ENCODE measurements around the gene MTNR1A. TPM values are rescaled to one million over a fixed set of nuclear protein-coding genes. Genes with fewer than 3 reads are reported as not detected.

The MTNR1A gene
- total and polyA plus RNA-seq, 9 of the 15 experiments (the other 6 are each of a cell fraction or from before 2014, with no cell fraction given): 0.09 to 0.12 (median 0.10) TPM; not detected in 5

DNA sequence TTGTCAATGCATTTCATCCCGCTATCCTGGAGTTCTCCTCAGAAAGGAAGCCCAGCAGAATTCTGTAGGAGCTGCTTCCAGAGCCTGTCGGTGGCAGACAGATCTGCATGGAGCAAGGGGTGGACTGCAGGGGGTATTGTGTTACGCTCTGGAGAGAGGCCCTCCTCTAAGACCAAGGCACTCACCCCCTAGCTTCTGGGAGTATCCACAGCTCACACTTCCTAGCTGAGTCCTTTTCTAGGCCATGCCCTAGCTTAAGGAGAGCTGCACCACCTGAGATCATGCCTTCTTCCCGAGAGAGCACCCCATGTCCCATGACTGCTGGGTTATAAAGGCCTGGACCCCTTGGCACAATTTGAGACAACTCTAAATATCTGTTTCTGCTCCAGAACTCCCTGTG lies 39.1 kb downstream of the MTNR1A start:
- in situ Hi-C loops (cut with MboI): no loop called here
- Histone ChIP-seq H3K36me3 (ENCODE audit: control insufficient read depth, insufficient read depth, low read length) (no peaks in the 10 kb centered on the region), H3K27me3 (ENCODE audit: control insufficient read depth in 2 of 2, insufficient read depth in 2 of 2, low read length in 2 of 2) (peaks cover 16 to 30% of the 10 kb centered on the region in 2 experiments), H3K79me2 (ENCODE audit: control insufficient read depth, insufficient read depth, low read length) (no peaks in the 10 kb centered on the region), H3K4me3 (no peak overlapping the region), H4K20me1 (replicated peaks; ENCODE audit: control insufficient read depth, insufficient read depth, low read length) (no peaks in the 10 kb centered on the region), H3K27ac (ENCODE audit: extremely low read depth, low read depth, low read length) (no peak overlapping the region), H3K9me3 (replicated peaks; ENCODE audit: control insufficient read depth, insufficient read depth, low read depth, low read length) (no peaks in the 10 kb centered on the region), H2AFZ (ENCODE audit: low read depth, low read length) (no peak overlapping the region), H3K4me1 (replicated peaks in 1 of 2; ENCODE audit: control insufficient read depth in 2 of 2, insufficient read depth in 2 of 2, low read length in 2 of 2) (peaks cover 0 to 5% of the 10 kb centered on the region in 2 experiments; a peak in 2 of 5 replicates), H3K4me2 (ENCODE audit: insufficient read depth, low read length) (no peak overlapping the region), H3K9me1 (ENCODE audit: control insufficient read depth, insufficient read depth, low read length) (no peaks in the 10 kb centered on the region), H3K9ac (ENCODE audit: insufficient read depth in 1 of 2, low read depth in 2 of 2, low read length in 2 of 2) (no peak overlapping the region)
- ChIA-PET CTCF (ENCODE audit: low intra/inter-chr PET ratio) (no interaction called here), POLR2A (no interaction called here)
- no peak for FAIRE-seq
- no peak; the same call in 1 of the 3 replicates for ATAC-seq
- no peak for TF ChIP-seq YBX1 (IDR thresholded peaks at IDR 0.05)
- TF ChIP-seq XRCC4 (IDR thresholded peaks at IDR 0.05; ENCODE audit: extremely low read depth, insufficient read depth, insufficient read length): no peak
- TF ChIP-seq HNRNPH1 (optimal IDR thresholded peaks at IDR 0.05; ENCODE audit: low read depth, low read length): no peak
- TF ChIP-seq HMG20B (CRISPR knock-in tag; IDR thresholded peaks at IDR 0.05): no peak
- BruUV-seq (replicated peaks): no TSS peak
- intact Hi-C loops (cut with micrococcal nuclease): no loop called here
- no peak for DNase-seq (ENCODE audit: extremely low read depth in 1 of 4, low spot score in 3 of 4)
- 5% methylated on average over 4 of the region's 4 CpGs for WGBS (ENCODE audit: insufficient coverage, low coverage, missing lambda C conversion rate)

DNA sequence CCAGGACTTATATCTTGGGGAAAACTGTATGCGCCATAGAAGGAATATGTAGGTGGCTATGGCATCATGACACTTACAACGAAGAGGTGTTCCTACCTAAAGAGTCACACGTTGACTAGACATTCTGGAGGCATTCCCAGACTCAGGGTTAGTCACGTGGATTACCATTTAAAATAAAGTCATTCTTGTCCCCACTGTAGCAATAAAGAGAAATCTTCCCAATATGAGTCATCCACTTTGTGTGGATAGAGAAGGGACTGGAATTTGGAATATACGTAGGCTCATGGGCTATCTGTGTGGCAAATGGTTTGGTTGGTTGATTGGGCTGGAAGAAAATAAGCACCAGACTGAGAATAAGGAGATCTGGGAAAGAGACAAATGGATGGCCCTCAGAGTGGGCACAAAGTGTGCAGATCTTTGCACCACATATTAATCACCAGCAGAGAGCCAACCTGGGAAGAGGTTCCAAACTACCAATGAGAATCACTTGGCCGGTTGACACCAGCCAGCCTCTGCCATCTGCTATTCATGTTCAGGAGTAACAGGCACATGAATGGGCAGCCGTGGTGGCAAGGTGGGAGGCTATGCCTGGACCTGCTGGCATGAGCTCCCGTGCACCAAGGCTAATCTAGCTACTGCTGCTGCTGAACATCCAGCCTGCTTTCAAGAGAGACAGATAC lies 41.0 kb downstream of the MTNR1A start:
- Histone ChIP-seq H3K27ac (ENCODE audit: extremely low read depth, low read depth, low read length) (no peak overlapping the region), H3K9me1 (ENCODE audit: control insufficient read depth, insufficient read depth, low read length) (no peaks in the 10 kb centered on the region), H3K4me2 (ENCODE audit: insufficient read depth, low read length) (no peak overlapping the region), H3K79me2 (ENCODE audit: control insufficient read depth, insufficient read depth, low read length) (no peaks in the 10 kb centered on the region), H3K9me3 (replicated peaks; ENCODE audit: control insufficient read depth, insufficient read depth, low read depth, low read length) (peaks cover 4% of the 10 kb centered on the region; the same call in 1 of the 2 replicates), H3K27me3 (ENCODE audit: control insufficient read depth in 2 of 2, insufficient read depth in 2 of 2, low read length in 2 of 2) (peaks cover 16 to 26% of the 10 kb centered on the region in 2 experiments), H4K20me1 (replicated peaks; ENCODE audit: control insufficient read depth, insufficient read depth, low read length) (no peaks in the 10 kb centered on the region), H3K4me3 (no peak overlapping the region), H3K4me1 (replicated peaks in 1 of 2; ENCODE audit: control insufficient read depth in 2 of 2, insufficient read depth in 2 of 2, low read length in 2 of 2) (no peaks in the 10 kb centered on the region), H3K36me3 (ENCODE audit: control insufficient read depth, insufficient read depth, low read length) (no peaks in the 10 kb centered on the region), H3K9ac (ENCODE audit: insufficient read depth in 1 of 2, low read depth in 2 of 2, low read length in 2 of 2) (no peak overlapping the region), H2AFZ (ENCODE audit: low read depth, low read length) (no peak overlapping the region)
- intact Hi-C loops (cut with micrococcal nuclease): no loop called here
- DNase-seq (ENCODE audit: extremely low read depth in 1 of 4, low spot score in 3 of 4): no peak
- CTCF ChIA-PET (ENCODE audit: low intra/inter-chr PET ratio): no interaction called here
- in situ Hi-C loops (cut with MboI): no loop called here
- no peak for FAIRE-seq
- no peak for ATAC-seq
- POLR2A ChIA-PET: no interaction called here
- no TSS peak for BruUV-seq (replicated peaks)
- 4% methylated on average over 8 of the region's 8 CpGs for WGBS (ENCODE audit: insufficient coverage, low coverage, missing lambda C conversion rate)
- TF ChIP-seq GATAD2A (IDR thresholded peaks at IDR 0.05) (no peak), ZC3H11A (IDR thresholded peaks at IDR 0.05; ENCODE audit: low read depth, low read length) (no peak), LEF1 (IDR thresholded peaks at IDR 0.05) (no peak), HNRNPH1 (optimal IDR thresholded peaks at IDR 0.05; ENCODE audit: low read depth, low read length) (no peak), BRF1 (IDR thresholded peaks at IDR 0.05; ENCODE audit: borderline replicate concordance, extremely low read depth, insufficient read length) (no peak)
- TF ChIP-seq, protein P1, sequence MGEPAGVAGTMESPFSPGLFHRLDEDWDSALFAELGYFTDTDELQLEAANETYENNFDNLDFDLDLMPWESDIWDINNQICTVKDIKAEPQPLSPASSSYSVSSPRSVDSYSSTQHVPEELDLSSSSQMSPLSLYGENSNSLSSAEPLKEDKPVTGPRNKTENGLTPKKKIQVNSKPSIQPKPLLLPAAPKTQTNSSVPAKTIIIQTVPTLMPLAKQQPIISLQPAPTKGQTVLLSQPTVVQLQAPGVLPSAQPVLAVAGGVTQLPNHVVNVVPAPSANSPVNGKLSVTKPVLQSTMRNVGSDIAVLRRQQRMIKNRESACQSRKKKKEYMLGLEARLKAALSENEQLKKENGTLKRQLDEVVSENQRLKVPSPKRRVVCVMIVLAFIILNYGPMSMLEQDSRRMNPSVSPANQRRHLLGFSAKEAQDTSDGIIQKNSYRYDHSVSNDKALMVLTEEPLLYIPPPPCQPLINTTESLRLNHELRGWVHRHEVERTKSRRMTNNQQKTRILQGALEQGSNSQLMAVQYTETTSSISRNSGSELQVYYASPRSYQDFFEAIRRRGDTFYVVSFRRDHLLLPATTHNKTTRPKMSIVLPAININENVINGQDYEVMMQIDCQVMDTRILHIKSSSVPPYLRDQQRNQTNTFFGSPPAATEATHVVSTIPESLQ (CRISPR knock-in tag; IDR thresholded peaks at IDR 0.05): no peak
- TF ChIP-seq, protein P2, sequence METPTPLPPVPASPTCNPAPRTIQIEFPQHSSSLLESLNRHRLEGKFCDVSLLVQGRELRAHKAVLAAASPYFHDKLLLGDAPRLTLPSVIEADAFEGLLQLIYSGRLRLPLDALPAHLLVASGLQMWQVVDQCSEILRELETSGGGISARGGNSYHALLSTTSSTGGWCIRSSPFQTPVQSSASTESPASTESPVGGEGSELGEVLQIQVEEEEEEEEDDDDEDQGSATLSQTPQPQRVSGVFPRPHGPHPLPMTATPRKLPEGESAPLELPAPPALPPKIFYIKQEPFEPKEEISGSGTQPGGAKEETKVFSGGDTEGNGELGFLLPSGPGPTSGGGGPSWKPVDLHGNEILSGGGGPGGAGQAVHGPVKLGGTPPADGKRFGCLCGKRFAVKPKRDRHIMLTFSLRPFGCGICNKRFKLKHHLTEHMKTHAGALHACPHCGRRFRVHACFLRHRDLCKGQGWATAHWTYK (CRISPR knock-in tag; IDR thresholded peaks at IDR 0.05): no peak
- TF ChIP-seq, protein P3, sequence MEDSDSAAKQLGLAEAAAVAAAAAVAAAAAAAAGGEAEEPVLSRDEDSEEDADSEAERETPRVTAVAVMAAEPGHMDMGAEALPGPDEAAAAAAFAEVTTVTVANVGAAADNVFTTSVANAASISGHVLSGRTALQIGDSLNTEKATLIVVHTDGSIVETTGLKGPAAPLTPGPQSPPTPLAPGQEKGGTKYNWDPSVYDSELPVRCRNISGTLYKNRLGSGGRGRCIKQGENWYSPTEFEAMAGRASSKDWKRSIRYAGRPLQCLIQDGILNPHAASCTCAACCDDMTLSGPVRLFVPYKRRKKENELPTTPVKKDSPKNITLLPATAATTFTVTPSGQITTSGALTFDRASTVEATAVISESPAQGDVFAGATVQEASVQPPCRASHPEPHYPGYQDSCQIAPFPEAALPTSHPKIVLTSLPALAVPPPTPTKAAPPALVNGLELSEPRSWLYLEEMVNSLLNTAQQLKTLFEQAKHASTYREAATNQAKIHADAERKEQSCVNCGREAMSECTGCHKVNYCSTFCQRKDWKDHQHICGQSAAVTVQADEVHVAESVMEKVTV (CRISPR knock-in tag; IDR thresholded peaks at IDR 0.05): no peak
